HS-5 (cell line): ENCODE results near the gene ZDHHC11.
"Not testable (repeated sequence)": the region's sequence is repeated elsewhere in the genome, so short reads cannot be mapped to it uniquely, and the experiment has no call there.

ENCODE experiments used
- DNase-seq: peaks from one replicate; pipeline ENCODE4 v3.0.0-alpha.2; 2012; ENCODE audit warnings: low read depth

ZDHHC11 gene

DNA sequence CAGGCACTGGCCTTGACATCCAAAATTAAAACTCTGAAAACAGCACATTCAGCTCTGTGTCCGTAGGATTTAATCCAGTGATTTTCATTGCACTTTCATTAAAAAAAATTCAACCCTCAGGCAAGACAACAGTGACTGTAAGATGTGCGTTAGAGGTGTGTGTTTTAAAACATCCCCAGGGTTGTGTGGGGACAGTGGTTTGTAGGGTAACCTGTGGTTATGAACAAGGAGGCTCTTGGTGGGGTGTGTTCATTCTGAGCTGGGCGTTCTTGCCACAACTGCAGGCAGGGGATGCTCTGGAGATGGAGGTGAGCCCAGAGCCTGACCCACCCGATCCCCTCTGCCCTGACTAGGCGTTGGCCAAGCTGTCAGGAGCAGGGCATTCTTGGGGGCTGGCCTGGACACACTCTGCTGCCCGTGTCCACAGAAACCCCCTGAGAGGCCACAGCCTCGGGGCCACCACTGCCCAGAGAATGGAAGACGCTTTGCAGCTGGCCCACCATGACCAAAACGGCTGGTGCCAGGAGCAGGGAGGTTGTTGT lies 103.4 kb downstream of the ZDHHC11 start:
- not testable (repeated sequence) for DNase-seq

DNA sequence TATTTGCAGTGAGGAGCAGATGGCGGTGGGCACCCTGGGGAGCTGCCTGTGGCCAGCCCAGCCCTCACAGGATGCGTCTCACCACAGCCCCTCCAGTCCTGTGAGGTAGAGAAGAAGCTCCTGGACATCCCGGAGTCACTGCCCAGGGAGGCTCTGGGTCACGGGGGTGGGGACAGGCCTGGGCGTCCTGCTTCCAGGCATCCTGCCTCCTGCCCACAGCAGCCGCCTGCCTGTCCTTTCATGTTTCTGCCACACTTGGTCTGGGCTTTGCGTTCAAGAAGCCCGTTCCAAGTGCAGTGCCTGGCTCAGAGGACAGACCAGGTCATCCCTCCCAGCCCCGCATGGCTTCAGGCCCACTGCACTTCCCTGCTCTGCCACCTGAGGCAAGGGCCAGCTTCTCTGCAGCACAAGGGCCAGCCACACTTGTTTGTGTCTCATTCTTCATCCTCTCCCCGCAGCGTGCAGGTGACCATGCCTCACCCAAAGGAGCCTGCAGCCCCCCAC lies 104.5 kb downstream of the ZDHHC11 start:
- no peak for DNase-seq
